ENCODE data around the gene PIGQ. TPM values are rescaled to one million over a fixed set of nuclear protein-coding genes. Genes with fewer than 3 reads are reported as not detected.

The PIGQ gene
- total RNA-seq, 1 experiment from 2014 or later: 83.5 TPM

DNA sequence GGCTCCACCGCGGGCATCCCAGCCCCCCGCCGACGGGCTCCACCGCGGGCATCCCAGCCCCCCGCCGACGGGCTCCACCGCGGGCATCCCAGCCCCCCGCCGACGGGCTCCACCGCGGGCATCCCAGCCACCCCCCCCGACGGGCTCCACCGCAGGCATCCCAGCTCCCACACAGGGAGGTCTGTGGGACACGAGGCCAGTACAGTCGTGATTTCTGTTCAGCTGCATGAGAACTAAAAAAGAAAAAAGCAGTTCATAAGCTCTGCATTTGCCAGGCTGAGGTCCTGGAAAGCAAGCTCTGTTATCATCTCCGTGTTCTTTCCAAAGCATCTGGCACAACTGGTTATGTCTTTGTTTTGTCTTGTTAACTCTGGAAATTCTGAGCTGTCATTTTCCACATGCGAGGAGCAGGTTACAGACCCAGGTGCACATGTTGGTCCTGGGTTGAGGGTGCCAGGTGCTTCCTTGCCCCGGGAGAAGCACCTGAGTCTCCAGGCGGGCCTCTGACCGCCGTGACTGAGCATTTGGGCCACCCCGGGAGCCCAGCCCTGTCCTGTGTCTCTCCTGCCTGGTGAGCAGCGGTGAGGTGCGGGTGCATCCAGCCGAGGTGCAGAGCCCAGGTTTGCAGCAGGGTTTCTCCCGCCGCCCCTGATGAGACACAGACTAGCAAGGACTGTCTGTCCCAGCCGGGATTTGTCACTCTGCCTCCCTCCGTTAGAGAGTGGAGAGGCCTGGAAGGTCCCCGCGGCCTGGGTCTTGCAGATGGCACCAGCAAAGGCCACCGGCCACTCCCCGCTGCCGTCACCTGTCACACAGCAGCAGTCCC, 51.1 kb downstream of the PIGQ start:
- intact Hi-C loops (cut with micrococcal nuclease; ENCODE audit: unreplicated experiment): no loop called here
- in situ Hi-C loops (cut with HindIII; ENCODE audit: low pct_unique_long_range_greater_than_20kb, low sequenced_read_pairs): no loop called here
- ChIA-PET CTCF (interaction anchor here (0.6 to 1.1 kb wide), 2 partner anchors 44 to 124 kb away, joined by 3 read pairs; no protein-coding TSS in a partner anchor), POLR2A (no interaction called here)
- Histone ChIP-seq H3K27ac (ENCODE audit: low read length) (no peak overlapping the region), H3K4me1 (ENCODE audit: control insufficient read depth, insufficient read depth, low read length) (peaks cover 40% of the 10 kb centered on the region), H3K36me3 (ENCODE audit: control insufficient read depth, insufficient read depth, low read length) (no peaks in the 10 kb centered on the region), H3K9me3 (ENCODE audit: control insufficient read depth, insufficient read depth, low read depth, low read length) (no peaks in the 10 kb centered on the region), H3K4me3 (ENCODE audit: low read depth in 2 of 2, low read length in 2 of 2) (no peak overlapping the region), H3K27me3 (ENCODE audit: control insufficient read depth, insufficient read depth, low read length) (no peaks in the 10 kb centered on the region)
- no TSS peak for BruUV-seq (replicated peaks)
- ATAC-seq (no peak), DNase-seq (ENCODE audit: low read depth, low spot score) (no peak)
- TF ChIP-seq POLR2AphosphoS5 (IDR thresholded peaks at IDR 0.05; ENCODE audit: low read depth, low read length): no peak

DNA sequence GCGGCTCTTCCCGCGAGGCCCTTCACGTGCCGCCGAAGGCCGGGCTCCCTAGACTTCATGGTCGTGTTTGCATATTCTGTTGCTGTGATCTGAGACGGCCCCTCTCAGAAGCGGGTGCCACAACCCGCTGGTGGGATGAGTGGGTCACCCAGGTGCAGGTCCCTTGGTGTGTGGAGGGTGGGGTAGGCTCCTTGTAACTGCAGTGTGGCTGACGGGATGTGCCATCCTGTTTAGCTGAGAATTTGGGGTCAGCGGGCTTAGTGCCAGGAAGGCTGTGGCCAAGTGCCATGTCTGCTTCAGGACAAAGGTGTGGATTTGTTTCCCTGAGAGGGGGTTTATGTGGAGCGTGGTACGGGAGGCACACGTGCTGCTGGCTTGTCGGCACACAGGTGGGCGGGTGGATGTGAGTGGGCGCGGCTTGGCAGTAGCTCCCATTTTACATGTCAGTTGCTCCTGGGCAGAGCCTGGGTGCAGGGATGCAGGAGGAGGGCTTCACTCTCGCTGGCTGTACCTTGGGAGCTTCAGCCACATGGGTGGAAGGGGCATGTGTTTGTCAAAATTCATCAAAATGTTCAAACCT, 51.8 kb downstream of the PIGQ start:
- ATAC-seq (peak; percentile 52), DNase-seq (ENCODE audit: low read depth, low spot score) (no peak)
- no peak overlapping the region; the same call in 1 of the 2 replicates for H3K27ac ChIP-seq (ENCODE audit: low read length)
- in situ Hi-C loops (cut with HindIII; ENCODE audit: low pct_unique_long_range_greater_than_20kb, low sequenced_read_pairs) (no loop called here), intact Hi-C loops (cut with micrococcal nuclease; ENCODE audit: unreplicated experiment) (no loop called here)
- no peaks in the 10 kb centered on the region for H3K9me3 ChIP-seq (ENCODE audit: control insufficient read depth, insufficient read depth, low read depth, low read length)
- H3K4me1 ChIP-seq (ENCODE audit: control insufficient read depth, insufficient read depth, low read length): peaks cover 47% of the 10 kb centered on the region
- ChIA-PET CTCF (interaction anchor here (1.1 kb wide), 1 partner anchor 44 kb away, joined by 3 read pairs; no protein-coding TSS in a partner anchor), POLR2A (interaction anchor here (0.6 kb wide), 2 partner anchors 30 to 34 kb away, joined by 3 to 4 read pairs; no protein-coding TSS in a partner anchor)
- H3K27me3 ChIP-seq (ENCODE audit: control insufficient read depth, insufficient read depth, low read length): no peaks in the 10 kb centered on the region
- TF ChIP-seq, protein P1, sequence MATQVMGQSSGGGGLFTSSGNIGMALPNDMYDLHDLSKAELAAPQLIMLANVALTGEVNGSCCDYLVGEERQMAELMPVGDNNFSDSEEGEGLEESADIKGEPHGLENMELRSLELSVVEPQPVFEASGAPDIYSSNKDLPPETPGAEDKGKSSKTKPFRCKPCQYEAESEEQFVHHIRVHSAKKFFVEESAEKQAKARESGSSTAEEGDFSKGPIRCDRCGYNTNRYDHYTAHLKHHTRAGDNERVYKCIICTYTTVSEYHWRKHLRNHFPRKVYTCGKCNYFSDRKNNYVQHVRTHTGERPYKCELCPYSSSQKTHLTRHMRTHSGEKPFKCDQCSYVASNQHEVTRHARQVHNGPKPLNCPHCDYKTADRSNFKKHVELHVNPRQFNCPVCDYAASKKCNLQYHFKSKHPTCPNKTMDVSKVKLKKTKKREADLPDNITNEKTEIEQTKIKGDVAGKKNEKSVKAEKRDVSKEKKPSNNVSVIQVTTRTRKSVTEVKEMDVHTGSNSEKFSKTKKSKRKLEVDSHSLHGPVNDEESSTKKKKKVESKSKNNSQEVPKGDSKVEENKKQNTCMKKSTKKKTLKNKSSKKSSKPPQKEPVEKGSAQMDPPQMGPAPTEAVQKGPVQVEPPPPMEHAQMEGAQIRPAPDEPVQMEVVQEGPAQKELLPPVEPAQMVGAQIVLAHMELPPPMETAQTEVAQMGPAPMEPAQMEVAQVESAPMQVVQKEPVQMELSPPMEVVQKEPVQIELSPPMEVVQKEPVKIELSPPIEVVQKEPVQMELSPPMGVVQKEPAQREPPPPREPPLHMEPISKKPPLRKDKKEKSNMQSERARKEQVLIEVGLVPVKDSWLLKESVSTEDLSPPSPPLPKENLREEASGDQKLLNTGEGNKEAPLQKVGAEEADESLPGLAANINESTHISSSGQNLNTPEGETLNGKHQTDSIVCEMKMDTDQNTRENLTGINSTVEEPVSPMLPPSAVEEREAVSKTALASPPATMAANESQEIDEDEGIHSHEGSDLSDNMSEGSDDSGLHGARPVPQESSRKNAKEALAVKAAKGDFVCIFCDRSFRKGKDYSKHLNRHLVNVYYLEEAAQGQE (IDR thresholded peaks at IDR 0.05; ENCODE audit: insufficient read depth in 1 of 2, low read depth in 2 of 2, low read length in 1 of 2): no peak
- TF ChIP-seq SIN3A (IDR thresholded peaks at IDR 0.05; ENCODE audit: borderline replicate concordance, insufficient read depth, low read depth, low read length) (no peak), TCF7L2 (IDR thresholded peaks at IDR 0.05; ENCODE audit: low read depth, low read length) (no peak), POLR2AphosphoS5 (IDR thresholded peaks at IDR 0.05; ENCODE audit: low read depth, low read length) (no peak)
- TF ChIP-seq, protein P2, sequence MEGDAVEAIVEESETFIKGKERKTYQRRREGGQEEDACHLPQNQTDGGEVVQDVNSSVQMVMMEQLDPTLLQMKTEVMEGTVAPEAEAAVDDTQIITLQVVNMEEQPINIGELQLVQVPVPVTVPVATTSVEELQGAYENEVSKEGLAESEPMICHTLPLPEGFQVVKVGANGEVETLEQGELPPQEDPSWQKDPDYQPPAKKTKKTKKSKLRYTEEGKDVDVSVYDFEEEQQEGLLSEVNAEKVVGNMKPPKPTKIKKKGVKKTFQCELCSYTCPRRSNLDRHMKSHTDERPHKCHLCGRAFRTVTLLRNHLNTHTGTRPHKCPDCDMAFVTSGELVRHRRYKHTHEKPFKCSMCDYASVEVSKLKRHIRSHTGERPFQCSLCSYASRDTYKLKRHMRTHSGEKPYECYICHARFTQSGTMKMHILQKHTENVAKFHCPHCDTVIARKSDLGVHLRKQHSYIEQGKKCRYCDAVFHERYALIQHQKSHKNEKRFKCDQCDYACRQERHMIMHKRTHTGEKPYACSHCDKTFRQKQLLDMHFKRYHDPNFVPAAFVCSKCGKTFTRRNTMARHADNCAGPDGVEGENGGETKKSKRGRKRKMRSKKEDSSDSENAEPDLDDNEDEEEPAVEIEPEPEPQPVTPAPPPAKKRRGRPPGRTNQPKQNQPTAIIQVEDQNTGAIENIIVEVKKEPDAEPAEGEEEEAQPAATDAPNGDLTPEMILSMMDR (IDR thresholded peaks at IDR 0.05): no peak
- BruUV-seq (replicated peaks): no TSS peak
- H3K4me3 ChIP-seq (ENCODE audit: low read depth in 2 of 2, low read length in 2 of 2): peak overlapping the region in 1 of 2 experiments; percentile 29; a peak in 2 of 4 replicates
- no peaks in the 10 kb centered on the region for H3K36me3 ChIP-seq (ENCODE audit: control insufficient read depth, insufficient read depth, low read length)
